Endodermal cell (in vitro differentiated cells): ENCODE measurements around the gene BMPR1B. TPM values are rescaled to one million over a fixed set of nuclear protein-coding genes. Genes with fewer than 3 reads are reported as not detected.
"Not testable (repeated sequence)": the region's sequence is repeated elsewhere in the genome, so short reads cannot be mapped to it uniquely, and the experiment has no call there.

Experiments used
- DNase-seq: peaks from one replicate; pipeline ENCODE4 v3.0.0-alpha.2; 2017
- H3K27ac ChIP-seq: 2 replicates; pipeline ENCODE4 v1.5.1; 2013; ENCODE audit warnings: mild to moderate bottlenecking, low read depth, low read length, moderate library complexity
- H3K27me3 ChIP-seq: 2 replicates; pipeline ENCODE4 v1.6.1; 2013; ENCODE audit warnings: mild to moderate bottlenecking, low read length, moderate library complexity; ENCODE audit not compliant: insufficient read depth, control insufficient read depth, poor library complexity, severe bottlenecking
- H3K36me3 ChIP-seq: 2 replicates; pipeline ENCODE4 v1.7.0; 2013; ENCODE audit warnings: mild to moderate bottlenecking, low read length, moderate library complexity; ENCODE audit not compliant: control insufficient read depth, insufficient read depth
- H3K4me1 ChIP-seq: one replicate; pipeline ENCODE4 v1.7.0; 2013; ENCODE audit warnings: low read length; ENCODE audit not compliant: control insufficient read depth, insufficient read depth
- H3K4me3 ChIP-seq: 2 replicates; pipeline ENCODE4 v1.5.1; 2013; ENCODE audit warnings: mild to moderate bottlenecking, low read length, moderate library complexity
- H3K9ac ChIP-seq: 2 replicates; pipeline ENCODE4 v1.6.1; 2013; ENCODE audit warnings: mild to moderate bottlenecking, low read length, moderate library complexity; ENCODE audit not compliant: poor library complexity, severe bottlenecking; ENCODE audit errors: extremely low read depth
- H3K9me3 ChIP-seq: 2 replicates; pipeline ENCODE4 v1.6.1; 2013; ENCODE audit warnings: mild to moderate bottlenecking, low read length, moderate library complexity; ENCODE audit not compliant: control insufficient read depth
- H3K27ac Mint-ChIP-seq: 2 replicates; pipeline ENCODE4 v1.8.0; 2020; ENCODE audit warnings: mixed read lengths
- H3K27me3 Mint-ChIP-seq: 2 replicates; pipeline ENCODE4 v1.8.0; 2021; ENCODE audit warnings: mild to moderate bottlenecking, mixed read lengths; ENCODE audit not compliant: insufficient read depth
- H3K36me3 Mint-ChIP-seq: 2 replicates; pipeline ENCODE4 v1.8.0; 2020; ENCODE audit warnings: low read depth, mixed read lengths
- H3K4me1 Mint-ChIP-seq: 2 replicates; pipeline ENCODE4 v1.8.0; 2020; ENCODE audit warnings: mixed read lengths
- H3K4me3 Mint-ChIP-seq: 2 replicates; pipeline ENCODE4 v1.8.0; 2020; ENCODE audit warnings: mild to moderate bottlenecking, moderate library complexity, mixed read lengths
- H3K9me3 Mint-ChIP-seq: 2 replicates; pipeline ENCODE4 v1.8.0; 2020; ENCODE audit warnings: mild to moderate bottlenecking, mixed read lengths
- CTCF ChIP-seq: fragments of 200-600 bp; sonication (generic); conservative IDR thresholded peaks from 2 replicates; pipeline ENCODE4 v1.5.0; 2021; ENCODE audit warnings: antibody characterized with exemption, mild to moderate bottlenecking
- WGBS, 2 experiments: methylation state at CpG; one replicate each; pipeline versions ENCODE4 v1.1.5 to v1.1.7; 2013; ENCODE audit warnings: missing lambda C conversion rate in 2 of 2, mixed read lengths in 1 of 2; ENCODE audit not compliant: insufficient coverage in 1 of 2, insufficient read length in 1 of 2; 5-methylcytosine and 5-hydroxymethylcytosine counted together
- total RNA-seq, 2 donors: library from RNA; stranded (reverse); fragmentation: NEBNext Ultra II Directional in 1 of 2; extraction: Animal tissue kit (Norgen Biotek cat#: 25700) in 1 of 2; gene quantifications; 2 replicates in 1 of 2; 3 replicates in 1 of 2; pipeline ENCODE4 v1.2.1, GENCODE V29; 2021

The BMPR1B gene
- total RNA-seq, 2 donors from 2014 or later: 2.8 to 3.6 TPM

- DNase-seq: no peak
- Mint-ChIP-seq H3K4me1 (no peaks in the 10 kb centered on the region), H3K36me3 (peaks cover 2% of the 10 kb centered on the region), H3K27me3 (no peaks in the 10 kb centered on the region), H3K4me3 (no peak overlapping the region), H3K9me3 (peaks cover 6% of the 10 kb centered on the region), H3K27ac (no peak overlapping the region)
- no peak overlapping the region for H3K9ac ChIP-seq
- WGBS, 2 experiments: 91 to 93% methylated on average over 4 of the region's 4 CpGs
- H3K27ac ChIP-seq: no peak overlapping the region
- no peaks in the 10 kb centered on the region for H3K27me3 ChIP-seq
- H3K9me3 ChIP-seq: peaks cover 2% of the 10 kb centered on the region
- no peak for TF ChIP-seq CTCF
- H3K4me3 ChIP-seq: no peak overlapping the region
- H3K36me3 ChIP-seq: no peaks in the 10 kb centered on the region
- H3K4me1 ChIP-seq: no peaks in the 10 kb centered on the region
Measured at GRCh38 chr4:95129031-95129430, 371.3 kb downstream of the BMPR1B start.

GRCh38 chr4:95129821-95130311, 372.1 kb downstream of the BMPR1B start:
- Mint-ChIP-seq H3K4me1 (no peaks in the 10 kb centered on the region), H3K27ac (no peak overlapping the region), H3K9me3 (peaks cover 14% of the 10 kb centered on the region), H3K4me3 (no peak overlapping the region), H3K36me3 (peaks cover 3% of the 10 kb centered on the region), H3K27me3 (no peaks in the 10 kb centered on the region)
- no peak for TF ChIP-seq CTCF
- Histone ChIP-seq H3K27ac (no peak overlapping the region), H3K9me3 (peaks cover 4% of the 10 kb centered on the region), H3K4me3 (no peak overlapping the region), H3K36me3 (no peaks in the 10 kb centered on the region), H3K9ac (no peak overlapping the region), H3K27me3 (no peaks in the 10 kb centered on the region), H3K4me1 (no peaks in the 10 kb centered on the region)
- WGBS, 2 experiments: 93 to 95% methylated on average over 5 to 7 of the region's 7 CpGs
- DNase-seq: no peak

- not testable (repeated sequence) for H3K4me3 Mint-ChIP-seq, H3K27me3 ChIP-seq, H3K4me1 Mint-ChIP-seq, H3K4me3 ChIP-seq, H3K27ac ChIP-seq, H3K4me1 ChIP-seq, H3K9ac ChIP-seq, H3K27me3 Mint-ChIP-seq, DNase-seq, H3K27ac Mint-ChIP-seq, H3K36me3 Mint-ChIP-seq, H3K9me3 ChIP-seq, H3K36me3 ChIP-seq
- peaks cover 46% of the 10 kb centered on the region for H3K9me3 Mint-ChIP-seq
- 89 to 100% methylated on average over 2 to 4 of the region's 4 CpGs for WGBS, 2 experiments
Measured at GRCh38 chr4:95134016-95134415, 376.3 kb downstream of the BMPR1B start.

- not testable (repeated sequence) for DNase-seq, H3K9ac ChIP-seq, H3K27me3 Mint-ChIP-seq, H3K27ac Mint-ChIP-seq, H3K36me3 ChIP-seq, H3K4me3 Mint-ChIP-seq, H3K4me1 Mint-ChIP-seq, H3K27me3 ChIP-seq, H3K4me3 ChIP-seq, H3K4me1 ChIP-seq, H3K27ac ChIP-seq
- peaks cover 17% of the 10 kb centered on the region for H3K9me3 ChIP-seq
- Mint-ChIP-seq H3K36me3 (peaks cover 13% of the 10 kb centered on the region), H3K9me3 (peaks cover 57% of the 10 kb centered on the region)
- 81 to 90% methylated on average over 6 to 14 of the region's 14 CpGs for WGBS, 2 experiments
Measured at GRCh38 chr4:95139424-95139823, 381.7 kb downstream of the BMPR1B start.
